Ecto neural progenitor cell (in vitro differentiated cells): ENCODE data around the gene CSAG2.

Experiments
- DNase-seq: peaks from one replicate; pipeline ENCODE4 v3.0.0-alpha.2; 2018; ENCODE audit warnings: low spot score

The CSAG2 gene

DNA sequence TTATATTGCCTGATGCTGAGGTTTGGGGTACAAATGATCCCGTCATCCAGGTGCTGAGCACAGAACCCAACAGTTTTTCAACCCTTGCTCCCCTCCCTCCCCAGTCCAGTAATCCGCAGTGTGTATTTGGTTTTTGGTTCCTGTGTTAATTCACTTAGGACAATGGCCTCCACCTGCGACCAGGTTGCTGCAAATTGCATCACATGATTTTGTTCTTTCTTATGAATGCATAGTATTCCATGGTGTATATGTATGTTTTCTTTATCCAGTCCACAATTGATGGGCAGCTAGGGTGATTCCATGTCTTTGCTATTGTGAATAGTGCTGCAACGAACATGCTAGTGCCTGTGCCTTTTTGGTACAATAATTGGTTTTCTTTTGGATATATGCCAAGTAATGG lies 46.0 kb downstream of the CSAG2 start:
- no peak for DNase-seq

DNA sequence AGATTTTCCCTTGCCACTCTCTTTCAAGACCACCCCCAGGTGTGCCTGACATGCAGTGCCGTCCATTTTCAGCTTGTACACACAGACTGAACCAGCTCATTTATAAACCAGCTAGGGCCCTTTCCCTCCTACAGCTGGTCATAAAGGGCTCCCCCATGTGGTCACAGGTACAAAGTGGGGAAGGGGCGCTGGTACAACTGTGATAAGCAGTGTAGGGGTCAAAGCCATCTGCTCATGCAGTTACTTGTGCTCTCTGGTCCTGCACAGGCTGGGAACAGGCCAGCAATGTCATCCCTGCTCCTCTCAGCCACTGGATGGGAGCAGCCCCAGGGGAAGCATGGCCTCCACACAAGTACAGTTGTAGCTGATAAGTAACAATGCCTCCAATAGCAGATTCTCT lies 50.8 kb downstream of the CSAG2 start:
- no peak for DNase-seq
